HG03354 (cell line): ENCODE data around the gene KLF13.

Experiments used
- ATAC-seq: cut with Tn5 transposase; IDR thresholded peaks from one replicate; pipeline ENCODE4 v1.9.1; 2021; ENCODE audit warnings: mild to moderate bottlenecking; ENCODE audit not compliant: unreplicated experiment, poor library complexity, severe bottlenecking

KLF13 gene

DNA sequence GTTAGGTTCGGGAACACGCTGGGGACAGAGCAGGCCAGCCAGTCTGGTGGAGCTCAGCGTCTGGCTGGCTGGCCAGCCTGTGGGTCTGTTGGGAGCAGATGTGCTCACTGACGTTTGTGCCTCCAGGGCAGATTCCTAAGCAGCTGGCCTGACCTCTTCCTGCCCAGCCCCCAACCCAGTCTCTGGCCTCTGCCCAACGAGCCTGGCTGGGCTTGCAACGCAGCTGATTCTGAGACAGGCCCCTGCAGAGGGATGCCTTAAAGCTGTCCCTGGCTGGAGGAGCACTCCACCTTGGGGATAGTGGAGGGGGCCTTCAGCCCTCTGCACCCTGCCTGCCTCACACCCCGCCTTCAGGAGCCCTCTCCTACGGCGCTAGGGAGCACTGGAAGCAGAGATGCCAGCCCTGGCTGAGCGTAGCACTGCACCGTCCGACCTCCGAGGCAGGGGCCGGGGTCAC lies 46.0 kb downstream of the KLF13 start:
- no peak for ATAC-seq

DNA sequence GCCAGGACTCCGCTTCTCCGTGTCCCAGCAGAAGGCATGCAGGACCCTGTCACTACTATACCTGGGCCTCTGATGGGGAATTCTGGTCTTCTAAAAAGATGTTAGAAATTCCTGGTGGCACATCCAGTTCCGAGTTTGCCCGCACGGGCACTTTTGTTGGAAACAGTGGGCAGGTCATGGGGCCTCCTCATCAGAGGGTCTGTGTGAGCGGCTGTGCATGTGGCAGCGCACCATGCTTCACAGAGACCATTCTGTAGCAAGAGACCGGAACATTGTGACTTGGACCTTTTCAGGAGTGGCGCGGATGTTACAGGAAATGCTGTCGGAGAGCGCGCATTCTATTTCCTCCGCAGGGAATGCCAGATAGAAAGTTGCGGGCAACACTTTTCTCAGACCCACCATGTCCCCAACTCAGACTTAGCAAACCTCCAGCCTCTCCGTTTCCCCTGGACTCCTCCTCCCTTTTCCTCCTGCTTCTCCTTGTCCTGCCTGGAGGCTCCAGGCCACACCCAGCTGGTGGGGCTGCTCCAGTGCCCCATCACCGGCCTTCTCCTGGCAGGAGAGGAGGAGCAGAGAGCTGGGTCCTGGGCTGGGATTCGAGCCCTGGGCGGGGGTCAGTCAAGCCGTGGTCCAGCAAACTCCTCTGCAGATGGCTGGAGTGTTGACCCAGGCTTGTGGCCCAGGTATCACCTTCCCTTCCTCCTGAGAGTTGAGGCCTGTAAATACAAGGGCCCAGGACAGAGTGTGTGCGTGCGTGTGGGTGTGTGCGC lies 46.6 kb downstream of the KLF13 start:
- ATAC-seq = no peak

DNA sequence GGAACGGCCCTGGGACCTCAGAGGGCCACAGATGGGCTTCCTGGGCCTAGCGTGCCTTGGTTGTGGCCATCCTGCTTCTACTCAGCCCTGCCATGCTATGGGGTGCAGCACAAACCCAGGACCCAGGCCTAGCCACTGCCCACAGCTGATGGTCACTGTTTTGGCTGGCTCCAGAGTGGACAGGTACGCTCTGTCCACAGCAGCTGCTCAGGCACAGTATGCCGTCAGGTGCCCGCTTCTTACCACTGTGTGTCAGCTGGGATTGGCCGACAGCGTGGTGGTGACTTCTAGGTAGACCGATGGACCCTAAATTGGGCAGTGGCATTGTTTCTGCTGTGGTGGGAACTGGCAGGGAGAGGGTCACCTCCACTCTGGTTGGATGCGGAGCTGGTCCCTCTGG lies 47.3 kb downstream of the KLF13 start:
- no peak for ATAC-seq

DNA sequence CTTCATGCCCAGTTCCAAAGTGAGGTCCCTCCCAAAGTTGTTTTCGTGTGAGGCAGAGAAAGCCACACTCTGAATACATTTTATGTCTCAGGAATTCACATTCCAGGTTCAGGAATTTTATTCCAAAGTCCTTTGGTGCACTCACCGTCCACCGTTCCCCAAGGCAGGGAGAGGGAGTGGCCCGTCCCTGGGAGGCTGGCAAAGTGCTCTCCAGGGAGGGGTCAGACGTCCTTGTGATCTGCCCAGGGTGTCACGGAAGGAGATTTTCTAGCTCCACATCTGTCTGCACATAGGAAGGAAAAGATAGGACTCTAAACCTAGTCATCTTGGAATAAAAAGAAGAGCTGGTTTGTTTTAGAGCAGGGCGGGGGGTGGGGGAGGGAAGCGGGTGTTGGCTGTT lies 47.9 kb downstream of the KLF13 start:
- no peak for ATAC-seq

DNA sequence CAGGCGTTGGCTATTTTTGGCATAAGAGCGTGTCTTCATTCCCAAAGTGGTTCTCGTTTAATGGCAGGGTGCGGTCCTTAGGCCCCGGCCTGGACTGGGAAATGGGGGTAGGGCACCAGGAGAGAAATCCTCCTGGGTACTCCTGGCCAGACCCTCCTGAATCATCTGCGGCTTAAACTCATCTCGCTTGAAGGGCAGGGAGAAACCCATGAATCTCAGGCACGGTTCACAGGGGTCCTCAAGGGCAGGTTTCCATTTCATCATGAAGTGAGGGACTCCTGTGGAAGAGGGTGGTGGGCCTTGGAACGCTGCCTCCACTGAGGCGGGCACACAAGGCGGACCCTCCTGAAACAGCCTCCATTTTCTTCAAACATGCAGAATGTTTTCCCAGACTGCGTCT lies 48.4 kb downstream of the KLF13 start:
- no peak for ATAC-seq

DNA sequence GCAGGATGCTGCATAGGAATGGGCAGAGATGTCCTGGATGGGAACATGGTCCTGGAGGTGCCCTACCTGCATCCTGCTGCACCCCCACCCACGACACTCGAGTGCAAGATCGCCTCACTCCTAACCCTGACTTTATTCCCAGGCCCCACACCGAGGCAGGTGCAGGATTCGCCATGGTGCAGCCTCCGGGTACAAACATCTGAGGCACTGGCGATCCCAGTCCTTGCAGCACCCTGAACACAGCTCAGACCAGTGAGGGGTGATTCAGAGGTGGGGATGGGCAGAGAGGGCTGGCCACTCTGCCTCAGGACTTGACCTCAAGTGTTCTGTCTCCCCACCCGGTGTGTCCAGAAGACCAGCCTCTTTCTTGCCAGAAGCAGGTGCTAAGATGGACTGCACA lies 49.1 kb downstream of the KLF13 start:
- no peak for ATAC-seq

DNA sequence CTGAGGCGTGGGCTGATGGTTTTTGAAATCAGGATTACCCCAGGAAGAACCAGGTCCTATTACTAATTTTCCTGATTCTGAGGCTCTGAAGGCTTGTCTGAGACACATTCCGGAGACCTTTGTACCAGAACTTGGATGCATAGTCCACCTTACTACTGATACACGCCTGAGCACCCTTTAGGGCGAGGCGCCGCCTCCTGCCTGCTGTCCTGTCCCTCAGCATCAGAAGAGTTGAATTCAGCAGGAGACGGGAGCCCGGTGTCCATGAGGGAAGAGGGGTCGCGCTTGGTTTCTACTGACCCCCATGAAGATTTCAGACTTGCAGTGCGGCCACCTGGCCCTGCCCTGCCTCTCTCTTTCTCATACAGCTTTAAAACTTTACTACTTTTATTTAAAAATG lies 49.9 kb downstream of the KLF13 start:
- no peak for ATAC-seq

DNA sequence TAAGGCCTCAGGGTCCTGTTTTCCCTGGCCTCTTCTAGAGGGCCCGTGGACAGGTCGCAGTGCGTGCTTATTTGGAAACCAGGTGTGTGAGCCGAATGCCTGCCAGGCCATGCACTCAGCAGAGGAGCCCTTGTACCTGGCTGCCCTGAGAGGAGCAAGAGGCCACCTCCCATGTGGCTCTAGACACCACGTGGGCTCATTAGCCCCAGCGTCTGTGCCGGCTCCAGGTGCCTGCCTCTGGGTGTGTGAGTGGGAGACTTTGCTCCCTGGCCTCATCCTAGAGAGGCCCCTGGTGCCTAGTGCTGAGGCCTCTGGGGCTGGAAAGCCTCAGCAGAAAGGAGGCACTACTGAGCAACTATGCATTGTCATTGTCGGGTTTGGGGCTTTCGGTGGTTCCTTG lies 50.4 kb downstream of the KLF13 start:
- no peak for ATAC-seq

DNA sequence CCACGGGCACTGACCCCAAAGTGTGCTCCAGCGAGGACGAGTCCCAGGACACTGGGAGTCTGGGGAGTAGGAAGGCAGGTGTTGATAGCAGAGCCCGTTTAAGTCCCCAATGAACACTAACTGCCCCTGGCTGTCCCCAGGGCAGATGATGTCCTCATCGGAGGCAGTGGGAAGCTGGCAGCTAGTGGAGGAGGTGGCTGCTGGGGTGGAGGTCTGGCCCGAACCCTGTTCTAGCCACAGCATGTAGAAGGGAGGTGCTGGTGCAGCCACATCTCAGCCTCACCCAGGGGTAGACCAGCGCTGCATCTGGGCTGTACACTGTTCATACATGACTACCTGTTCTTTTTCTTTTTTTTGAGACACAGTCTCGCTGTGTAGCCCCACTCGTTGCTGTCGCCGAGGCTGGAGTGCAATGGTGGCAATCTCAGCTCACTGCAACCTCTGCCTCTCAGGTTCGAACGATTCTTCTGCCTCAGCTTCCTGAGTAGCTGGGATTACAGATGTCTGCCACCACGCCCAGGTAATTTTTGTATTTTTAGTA lies 51.8 kb downstream of the KLF13 start:
- ATAC-seq = no peak

DNA sequence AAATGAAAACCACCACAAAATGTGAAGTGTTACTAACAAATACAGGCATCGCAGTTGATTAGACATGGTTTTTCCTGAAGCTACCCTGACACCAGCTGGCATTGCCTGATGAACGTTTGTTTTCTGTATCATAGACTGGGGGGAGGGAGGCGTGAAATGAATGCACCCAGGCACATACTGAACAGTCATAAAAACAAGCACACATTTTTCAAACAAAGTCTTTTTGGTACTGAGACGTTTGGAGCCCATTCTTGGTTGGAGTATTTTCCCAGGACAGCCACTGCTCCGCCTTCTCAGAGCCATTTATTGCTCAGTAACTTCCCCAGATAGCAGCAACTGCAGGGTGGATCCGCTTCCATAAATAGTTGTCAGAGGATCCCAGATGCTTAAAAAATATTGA lies 52.4 kb downstream of the KLF13 start:
- no peak for ATAC-seq

DNA sequence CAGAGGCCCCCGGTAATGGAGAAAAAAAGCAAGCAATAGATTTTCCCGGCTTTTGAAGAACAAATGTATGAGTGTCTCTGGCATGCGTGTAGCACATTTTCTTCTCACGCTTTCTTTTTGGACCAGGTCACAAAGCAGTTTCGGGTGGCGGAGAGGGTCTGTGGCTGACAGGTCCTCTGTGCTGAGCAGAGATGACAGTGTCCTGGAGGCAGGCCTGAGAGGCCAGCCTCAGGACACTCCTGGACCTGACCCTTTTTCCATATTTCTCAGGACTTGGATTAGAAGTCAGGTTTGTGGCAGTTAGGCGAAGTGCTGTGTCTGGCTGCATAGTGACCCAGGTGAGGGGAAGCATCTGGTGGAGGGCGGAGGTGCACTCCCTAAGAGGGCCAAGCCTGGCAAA lies 52.9 kb downstream of the KLF13 start:
- ATAC-seq = no peak

DNA sequence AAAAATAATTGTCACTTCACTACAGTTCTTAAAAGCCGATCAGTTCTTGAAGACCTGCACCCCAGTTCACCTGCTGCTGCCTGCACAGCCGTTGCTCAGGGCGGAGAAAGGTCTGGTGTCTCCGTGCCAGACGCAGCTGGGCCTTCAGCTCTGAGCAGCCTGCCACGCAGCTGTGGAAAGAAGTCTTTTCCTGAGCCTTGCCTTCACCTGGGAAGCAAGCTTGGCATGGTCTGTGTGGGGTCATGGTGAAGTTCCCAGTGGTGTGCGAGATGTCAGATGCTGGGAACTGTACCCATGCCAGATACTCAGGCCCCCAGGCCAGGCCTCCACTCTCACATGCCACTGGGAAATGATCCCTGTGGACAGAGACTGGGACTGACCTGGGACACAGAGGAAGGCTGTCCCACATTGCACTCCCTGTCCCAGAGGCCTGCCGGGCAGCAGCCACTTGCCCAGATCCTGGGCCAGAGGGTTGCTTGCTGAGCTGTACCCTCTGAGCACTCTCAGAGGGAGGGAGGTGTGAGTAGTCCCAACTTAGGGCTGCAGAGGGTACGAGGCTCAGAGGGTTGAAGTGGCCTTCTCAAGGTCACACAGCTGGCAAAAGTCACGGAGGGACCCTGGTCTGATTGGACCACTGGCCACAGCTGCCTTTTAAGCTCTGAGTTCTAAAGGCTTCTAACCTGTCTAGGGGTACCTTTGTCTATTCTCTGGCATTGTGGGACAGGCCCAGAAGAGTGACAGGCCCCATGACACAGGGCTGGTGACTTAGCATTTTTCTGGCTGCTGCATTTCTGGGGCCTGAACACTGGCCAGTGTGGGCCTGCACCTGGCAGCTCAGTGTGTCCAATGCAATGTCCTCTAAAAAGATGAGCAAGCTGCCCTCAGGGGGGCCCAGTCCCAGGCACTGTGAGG lies 55.4 kb downstream of the KLF13 start:
- no peak for ATAC-seq

DNA sequence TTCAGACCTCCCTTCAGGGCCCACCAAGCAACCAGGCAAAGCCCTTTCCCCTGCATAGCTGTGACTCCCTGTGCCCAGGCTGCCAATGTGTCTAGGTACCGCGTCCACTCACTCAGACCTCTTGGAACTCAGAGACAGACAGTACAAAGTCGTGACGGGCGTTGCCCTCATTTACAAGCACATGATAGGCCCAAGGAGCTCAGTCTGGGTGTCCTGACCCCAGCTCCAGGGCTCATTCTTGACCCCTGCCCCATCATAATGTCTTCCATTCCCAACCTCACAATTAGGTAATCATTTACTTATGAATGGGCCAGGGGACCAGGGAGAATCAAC lies 56.0 kb downstream of the KLF13 start:
- no peak for ATAC-seq

DNA sequence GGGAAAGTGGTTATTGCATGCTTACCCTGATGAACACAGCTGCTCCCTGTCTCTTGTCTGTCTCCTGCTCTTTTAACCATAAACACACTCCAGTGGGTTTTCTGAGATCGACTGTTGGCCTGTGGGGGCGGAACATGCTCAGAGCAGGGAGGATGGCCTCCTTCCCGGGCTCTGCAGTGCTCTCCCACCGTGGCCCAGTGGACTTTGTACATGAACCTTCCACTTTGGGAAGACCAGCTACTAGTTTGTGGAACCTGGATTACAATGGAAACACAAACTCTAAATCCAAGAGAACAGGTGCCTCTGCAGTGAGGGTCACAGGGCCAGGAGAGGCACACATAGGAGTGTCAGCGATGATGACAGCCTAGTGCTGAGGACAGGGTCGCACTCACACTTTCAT lies 56.5 kb downstream of the KLF13 start:
- no peak for ATAC-seq

DNA sequence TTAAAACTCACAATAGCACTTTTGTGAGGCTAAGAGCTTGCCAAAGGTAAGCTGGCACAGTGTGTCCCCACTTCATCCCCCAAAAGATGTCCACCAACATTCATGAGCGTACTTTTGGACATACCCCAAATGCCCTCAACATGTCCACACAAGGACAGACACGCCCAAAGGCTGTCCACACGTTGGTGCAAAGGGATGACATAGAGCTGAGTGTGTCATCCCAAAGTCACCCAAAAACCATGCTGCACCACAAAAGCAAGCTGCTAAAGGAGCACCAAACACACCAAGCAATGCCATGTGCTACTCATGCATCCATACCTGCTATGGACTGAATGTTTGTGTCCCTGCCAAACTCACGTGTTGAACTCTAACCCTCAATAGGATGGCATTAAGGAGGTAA lies 57.9 kb downstream of the KLF13 start:
- no peak for ATAC-seq

DNA sequence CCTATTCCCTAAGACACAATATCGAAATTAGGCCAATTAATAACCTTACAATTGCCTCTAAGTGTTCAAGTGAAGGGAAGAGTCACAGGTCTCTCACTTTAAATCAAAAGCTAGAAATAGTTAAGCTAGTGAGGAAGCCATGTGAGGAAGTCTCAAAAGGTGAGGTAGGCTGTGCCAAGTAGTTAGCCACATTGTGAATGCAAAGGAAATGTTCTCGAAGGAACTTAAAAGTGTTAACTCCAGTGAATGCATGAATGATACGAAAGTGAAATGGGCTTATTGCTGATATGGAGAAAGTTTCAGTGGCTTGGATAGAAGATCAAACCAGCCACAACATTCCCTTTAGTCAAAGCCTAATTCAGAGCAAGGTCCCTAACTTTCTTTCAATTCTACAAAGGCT lies 59.1 kb downstream of the KLF13 start:
- ATAC-seq = no peak

DNA sequence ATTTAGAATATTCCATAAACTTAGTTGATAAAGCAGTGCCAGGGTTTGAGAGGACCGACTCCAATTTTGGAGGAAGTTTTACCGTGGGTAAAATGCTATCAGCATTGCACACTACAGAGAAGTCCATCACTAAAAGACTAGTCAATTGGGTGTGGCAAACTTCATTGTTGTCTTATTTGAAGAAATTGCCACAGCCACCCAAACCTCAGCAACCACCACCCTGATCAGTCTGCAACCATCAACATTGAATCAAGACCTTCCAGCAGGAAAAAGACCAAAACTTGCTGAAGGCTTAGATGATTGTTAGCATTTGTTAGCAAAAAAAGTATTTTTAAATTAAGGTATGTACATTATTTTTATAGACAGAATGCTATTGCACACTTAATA lies 60.5 kb downstream of the KLF13 start:
- no peak for ATAC-seq

DNA sequence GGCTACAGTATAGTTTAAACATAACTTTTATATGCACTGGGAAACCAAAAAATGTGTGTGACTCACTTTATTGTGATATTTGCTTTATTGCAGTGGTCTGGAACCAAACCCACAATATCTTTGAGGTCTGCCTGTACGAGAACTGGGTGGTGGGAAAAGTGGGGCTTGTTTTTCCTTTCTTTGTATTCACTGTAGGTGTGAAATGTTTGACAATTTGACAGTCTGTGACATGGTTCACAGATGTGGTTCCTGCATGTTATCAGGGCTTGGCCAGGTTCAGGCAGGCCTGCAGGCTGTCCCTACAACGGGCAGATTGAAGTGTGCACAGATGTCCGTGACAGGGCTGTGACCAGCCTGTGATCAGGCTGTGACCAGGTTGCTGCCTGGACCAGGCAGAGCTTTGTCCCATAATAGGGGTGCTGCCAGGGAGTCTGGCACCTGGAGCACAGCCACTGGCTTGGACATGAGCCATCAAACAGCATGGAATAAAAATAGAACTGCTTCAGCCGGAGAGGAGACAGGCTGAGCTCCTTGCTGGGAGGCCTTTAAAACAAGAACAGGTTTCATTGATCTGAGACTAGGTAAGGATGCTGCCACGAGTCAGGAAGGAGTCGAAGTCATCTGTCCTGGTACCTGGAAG lies 61.0 kb downstream of the KLF13 start:
- ATAC-seq = no peak

DNA sequence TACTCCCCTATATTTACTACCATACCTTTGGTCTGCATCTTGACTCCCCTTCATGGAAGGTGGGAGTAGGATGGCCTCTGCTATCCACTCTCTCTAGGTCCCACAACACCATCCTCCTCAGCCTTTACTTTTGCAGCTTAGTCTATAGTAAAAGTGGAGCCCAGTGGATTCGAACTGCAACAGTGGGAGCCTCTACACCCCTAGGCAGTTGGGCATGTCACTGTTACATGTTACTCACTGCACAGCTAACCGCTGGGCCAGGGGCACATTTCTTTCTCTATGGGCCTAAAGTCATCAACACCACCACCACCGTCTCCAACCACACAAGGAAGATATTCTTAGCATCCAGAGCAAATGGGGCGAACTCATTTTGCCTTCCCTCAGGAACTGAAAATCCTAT lies 62.9 kb downstream of the KLF13 start:
- ATAC-seq = no peak

DNA sequence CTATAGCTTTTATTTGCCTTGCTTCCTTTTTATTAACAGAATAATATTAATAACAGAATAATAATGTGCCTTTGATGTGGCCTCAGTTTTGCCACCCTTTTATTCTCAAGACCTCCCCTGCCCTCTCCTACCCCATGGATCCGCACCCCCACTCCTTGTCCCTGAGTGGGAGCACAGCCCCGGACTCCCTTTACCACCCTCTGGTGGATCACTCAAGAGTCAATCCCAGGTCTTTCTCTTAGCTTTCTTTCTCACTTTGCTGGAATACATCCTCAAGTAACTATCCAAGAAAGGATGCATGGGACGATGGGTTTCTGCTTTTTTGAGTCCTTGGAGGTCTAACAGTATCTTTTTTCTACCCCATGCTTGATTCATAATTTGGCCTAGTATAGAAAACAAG lies 63.4 kb downstream of the KLF13 start:
- ATAC-seq = no peak
